DND-41 (cell line): ENCODE results near the gene VSX1.
A peak's percentile ranks its signal among the peaks of the same experiment; 100 is the strongest.

Experiments
- ATAC-seq: fragments of 200-7000 bp; cut with Tn5 transposase; 3 replicates; pipeline ENCODE4 v1.9.1; 2021; ENCODE audit warnings: low read depth; ENCODE audit not compliant: insufficient read depth
- DNase-seq: peaks from one replicate; pipeline ENCODE4 v3.0.0-alpha.2; 2020
- H2AFZ ChIP-seq: 2 replicates; pipeline ENCODE4 v1.6.0; 2012; ENCODE audit warnings: low read depth, low read length
- H3K27ac ChIP-seq: 2 replicates; pipeline ENCODE4 v1.5.1; 2012; ENCODE audit warnings: low read length, inconsistent platforms
- H3K27me3 ChIP-seq: fragments of 200-600 bp; sonication (generic); 2 replicates; pipeline ENCODE4 v1.6.0; 2012; ENCODE audit warnings: low read length, mild to moderate bottlenecking, inconsistent platforms; ENCODE audit not compliant: insufficient read depth, poor library complexity
- H3K36me3 ChIP-seq: 2 replicates; pipeline ENCODE4 v1.5.1; 2012; ENCODE audit warnings: low read length, inconsistent platforms; ENCODE audit not compliant: insufficient read depth
- H3K4me1 ChIP-seq: 2 replicates; pipeline ENCODE4 v1.5.1; 2012; ENCODE audit warnings: mild to moderate bottlenecking, low read length; ENCODE audit not compliant: insufficient read depth
- H3K4me2 ChIP-seq: 2 replicates; pipeline ENCODE4 v1.6.0; 2012; ENCODE audit warnings: mild to moderate bottlenecking, moderate library complexity, low read length, inconsistent platforms; ENCODE audit not compliant: insufficient read depth
- H3K4me3 ChIP-seq, 2 experiments: fragments of 200-600 bp in 1 of 2; shearing (Covaris generic) in 1 of 2; 2 replicates each; pipeline ENCODE4 v1.5.1; 2012 to 2016; ENCODE audit warnings: inconsistent platforms in 2 of 2, low read length in 2 of 2, mild to moderate bottlenecking in 2 of 2, low read depth in 1 of 2, moderate library complexity in 1 of 2
- H3K79me2 ChIP-seq: 2 replicates; pipeline ENCODE4 v1.6.0; 2012; ENCODE audit warnings: low read length, inconsistent platforms; ENCODE audit not compliant: insufficient read depth
- H3K9ac ChIP-seq: 2 replicates; pipeline ENCODE4 v1.6.0; 2012; ENCODE audit warnings: low read depth, mild to moderate bottlenecking, inconsistent platforms, low read length, moderate library complexity
- H3K9me3 ChIP-seq: 2 replicates; pipeline ENCODE4 v1.5.1; 2012; ENCODE audit warnings: low read length, moderate library complexity, mild to moderate bottlenecking, inconsistent platforms; ENCODE audit not compliant: insufficient read depth, severe bottlenecking
- H4K20me1 ChIP-seq: 2 replicates; pipeline ENCODE4 v1.6.0; 2012; ENCODE audit warnings: low read length; ENCODE audit not compliant: insufficient read depth
- EZH2 ChIP-seq: IDR thresholded peaks from 3 replicates; pipeline ENCODE4 v1.6.1; 2012; ENCODE audit warnings: borderline replicate concordance, low read depth, mild to moderate bottlenecking, moderate library complexity, low read length, inconsistent platforms; ENCODE audit not compliant: severe bottlenecking
- TF ChIP-seq, protein P1 (sequence below): IDR thresholded peaks from 2 replicates; pipeline ENCODE4 v1.5.1; 2012; ENCODE audit warnings: borderline replicate concordance, low read length, moderate library complexity, mild to moderate bottlenecking; ENCODE audit not compliant: poor library complexity, severe bottlenecking; ENCODE audit errors: extremely low read depth

Gene VSX1

DNA sequence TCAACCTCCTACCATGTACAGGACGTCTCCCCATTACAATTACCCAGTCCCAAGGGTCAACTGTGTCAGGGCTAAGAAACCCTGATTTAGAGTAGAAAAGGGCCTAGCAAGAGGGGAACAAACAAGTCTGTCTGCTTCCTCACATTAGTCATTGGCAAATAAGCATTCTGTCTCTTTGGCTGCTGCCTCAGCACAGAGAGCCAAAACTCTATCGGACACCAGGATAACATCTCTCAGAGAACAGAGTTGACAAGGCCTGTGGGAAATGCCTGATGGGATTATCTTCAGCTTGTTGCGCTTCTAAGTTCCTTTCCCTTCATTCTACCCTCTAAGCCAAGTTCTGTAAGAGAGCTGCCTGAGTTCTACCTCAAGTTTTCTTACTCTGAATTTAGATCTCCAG lies 19.0 kb upstream of the VSX1 start:
- no peak overlapping the region for H3K4me2 ChIP-seq
- ATAC-seq = no peak
- no peak for TF ChIP-seq EZH2
- TF ChIP-seq, protein P1, sequence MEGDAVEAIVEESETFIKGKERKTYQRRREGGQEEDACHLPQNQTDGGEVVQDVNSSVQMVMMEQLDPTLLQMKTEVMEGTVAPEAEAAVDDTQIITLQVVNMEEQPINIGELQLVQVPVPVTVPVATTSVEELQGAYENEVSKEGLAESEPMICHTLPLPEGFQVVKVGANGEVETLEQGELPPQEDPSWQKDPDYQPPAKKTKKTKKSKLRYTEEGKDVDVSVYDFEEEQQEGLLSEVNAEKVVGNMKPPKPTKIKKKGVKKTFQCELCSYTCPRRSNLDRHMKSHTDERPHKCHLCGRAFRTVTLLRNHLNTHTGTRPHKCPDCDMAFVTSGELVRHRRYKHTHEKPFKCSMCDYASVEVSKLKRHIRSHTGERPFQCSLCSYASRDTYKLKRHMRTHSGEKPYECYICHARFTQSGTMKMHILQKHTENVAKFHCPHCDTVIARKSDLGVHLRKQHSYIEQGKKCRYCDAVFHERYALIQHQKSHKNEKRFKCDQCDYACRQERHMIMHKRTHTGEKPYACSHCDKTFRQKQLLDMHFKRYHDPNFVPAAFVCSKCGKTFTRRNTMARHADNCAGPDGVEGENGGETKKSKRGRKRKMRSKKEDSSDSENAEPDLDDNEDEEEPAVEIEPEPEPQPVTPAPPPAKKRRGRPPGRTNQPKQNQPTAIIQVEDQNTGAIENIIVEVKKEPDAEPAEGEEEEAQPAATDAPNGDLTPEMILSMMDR = no peak

DNA sequence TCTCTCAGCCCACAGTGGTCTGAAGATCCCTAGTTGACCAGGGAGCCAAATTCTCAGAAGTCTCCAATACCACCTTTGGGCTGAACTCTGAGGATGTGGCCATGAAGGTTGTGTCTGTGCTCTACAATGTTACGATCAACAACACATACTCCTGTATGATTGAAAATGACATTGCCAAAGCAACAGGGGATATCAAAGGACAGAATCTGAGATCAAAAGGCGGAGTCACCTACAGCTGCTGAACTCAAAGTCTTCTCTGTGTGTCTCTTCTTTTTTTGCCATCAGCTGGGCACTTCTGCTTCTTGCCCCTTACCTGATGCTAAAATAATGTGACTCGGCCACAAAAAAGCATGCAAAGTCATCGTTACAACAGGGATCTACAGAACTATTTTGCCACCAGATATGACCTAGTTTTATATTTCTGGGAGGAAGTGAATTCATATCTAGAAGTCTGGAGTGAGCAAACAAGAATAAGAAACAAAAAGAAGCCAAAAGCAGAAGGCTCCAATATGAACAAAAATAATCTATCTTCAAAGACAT lies 17.7 kb upstream of the VSX1 start:
- Histone ChIP-seq H3K9me3 (no peaks in the 10 kb centered on the region), H3K79me2 (no peaks in the 10 kb centered on the region), H4K20me1 (no peaks in the 10 kb centered on the region), H3K27ac (no peak overlapping the region), H3K4me3 (no peak overlapping the region), H3K36me3 (no peaks in the 10 kb centered on the region), H3K27me3 (no peaks in the 10 kb centered on the region), H3K4me1 (no peaks in the 10 kb centered on the region), H3K9ac (no peak overlapping the region), H2AFZ (no peak overlapping the region), H3K4me2 (no peak overlapping the region)
- ATAC-seq (peak; percentile 63), DNase-seq (no peak)
- TF ChIP-seq, protein P1 = no peak
- TF ChIP-seq EZH2 = no peak

More for the DNA sequence above, 19.0 kb upstream of the VSX1 start:
- Histone ChIP-seq H3K9me3 (no peaks in the 10 kb centered on the region), H4K20me1 (no peaks in the 10 kb centered on the region), H2AFZ (no peak overlapping the region), H3K4me1 (no peaks in the 10 kb centered on the region), H3K4me3 (no peak overlapping the region), H3K36me3 (no peaks in the 10 kb centered on the region), H3K9ac (no peak overlapping the region), H3K79me2 (no peaks in the 10 kb centered on the region), H3K27ac (no peak overlapping the region), H3K27me3 (no peaks in the 10 kb centered on the region)
- no peak for DNase-seq

DNA sequence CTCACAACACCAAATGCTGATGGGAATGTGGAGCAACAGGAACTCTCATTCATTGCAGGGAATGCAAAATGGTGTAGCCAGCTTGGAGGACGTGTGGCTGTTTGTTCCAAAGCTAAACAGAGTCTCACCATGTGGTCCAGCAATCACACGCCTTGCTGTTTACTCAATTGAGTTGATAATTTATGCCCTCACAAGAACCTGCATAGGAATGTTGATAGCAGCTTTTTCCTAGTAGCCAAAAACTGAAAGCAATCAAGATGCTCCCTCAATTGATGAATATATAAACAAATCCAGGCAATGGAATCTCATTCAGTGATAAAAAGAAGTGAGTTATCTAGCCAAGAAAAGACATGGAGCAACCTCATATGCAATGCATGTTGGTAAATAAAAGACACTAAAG lies 15.6 kb upstream of the VSX1 start:
- H4K20me1 ChIP-seq = no peaks in the 10 kb centered on the region
- no peak for ATAC-seq
- no peak for TF ChIP-seq EZH2
- TF ChIP-seq, protein P1 = no peak

More for the DNA sequence above, 15.6 kb upstream of the VSX1 start:
- Histone ChIP-seq H3K4me1 (peaks cover 8% of the 10 kb centered on the region), H3K27me3 (no peaks in the 10 kb centered on the region), H2AFZ (no peak overlapping the region), H3K9ac (no peak overlapping the region), H3K9me3 (no peaks in the 10 kb centered on the region), H3K4me2 (no peak overlapping the region), H3K4me3 (no peak overlapping the region), H3K36me3 (no peaks in the 10 kb centered on the region), H3K79me2 (no peaks in the 10 kb centered on the region), H3K27ac (no peak overlapping the region)
- no peak for DNase-seq
